Lower leg skin (tissue), 3 donors: ENCODE data around the gene CEP170.

Source experiments
- CTCF ChIP-seq, 3 donors: fragments of 450-650 bp; IDR thresholded peaks; one replicate each; pipeline ENCODE4 v1.5.1; 2016; ENCODE audit warnings: antibody characterized with exemption in 3 of 3, mild to moderate bottlenecking in 3 of 3, moderate library complexity in 2 of 3
- POLR2A ChIP-seq, 2 donors: fragments of 450-650 bp; IDR thresholded peaks; one replicate each; pipeline ENCODE4 v1.6.1; 2016 to 2017; ENCODE audit warnings: antibody characterized with exemption in 2 of 2, mild to moderate bottlenecking in 1 of 2, moderate library complexity in 1 of 2

DNA sequence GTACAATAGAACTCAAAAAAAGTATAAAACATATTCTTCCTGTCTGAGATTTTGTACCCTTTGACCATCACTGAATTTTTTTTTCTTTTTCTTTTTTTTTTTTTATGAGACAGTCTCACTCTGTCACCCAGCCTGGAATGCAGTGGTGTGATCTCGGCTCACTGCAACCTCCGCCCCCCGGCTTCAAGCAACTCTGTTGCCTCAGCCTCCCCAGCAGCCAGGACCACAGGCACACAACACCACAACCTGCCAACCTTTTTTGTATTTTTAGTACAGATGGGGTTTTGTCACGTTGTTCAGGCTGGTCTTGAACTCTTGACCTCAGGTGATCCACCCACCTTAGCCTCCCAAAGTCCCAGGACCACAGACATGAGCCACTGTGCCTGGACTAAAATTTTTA is 11.2 kb upstream of the CEP170 start:
- TF ChIP-seq CTCF (IDR thresholded peaks at IDR 0.05) (no peak), POLR2A (IDR thresholded peaks at IDR 0.05) (no peak)
